Activated CD4-positive, alpha-beta T cell treated with anti-CD3 and anti-CD28 coated beads, Interleukin-2, amount 10 ng/mL, durations not matched to agents 7 days and 5 days (primary cell): ENCODE data around the gene BMP8B. TPM values are rescaled to one million over a fixed set of nuclear protein-coding genes. Genes with fewer than 3 reads are reported as not detected.
"Not testable (repeated sequence)": the region's sequence is repeated elsewhere in the genome, so short reads cannot be mapped to it uniquely, and the experiment has no call there.

ENCODE experiments used
- CTCF ChIA-PET: fragments of 350-600 bp; sonication (Branson Sonifier 250); formaldehyde crosslinking; loops from one replicate; lab custom pipeline; 2021; ENCODE audit warnings: antibody characterized with exemption; lab: Charles Lee
- POLR2A ChIA-PET: fragments of 350-600 bp; sonication (Branson Sonifier 250); formaldehyde crosslinking; loops from one replicate; lab custom pipeline; 2021; ENCODE audit warnings: antibody characterized with exemption; lab: Charles Lee
- DNase-seq: peaks from one replicate; pipeline ENCODE4 v3.0.0-alpha.2; 2020
- H3K27ac Mint-ChIP-seq: one replicate; pipeline ENCODE4 v1.8.0; 2021; ENCODE audit warnings: mild to moderate bottlenecking, moderate library complexity, mixed read lengths
- H3K27me3 Mint-ChIP-seq: one replicate; pipeline ENCODE4 v1.8.0; 2021; ENCODE audit warnings: mixed read lengths
- H3K36me3 Mint-ChIP-seq: one replicate; pipeline ENCODE4 v1.8.0; 2021; ENCODE audit warnings: low read depth, mixed read lengths
- H3K4me1 Mint-ChIP-seq: one replicate; pipeline ENCODE4 v1.8.0; 2021; ENCODE audit warnings: mixed read lengths
- H3K4me3 Mint-ChIP-seq: one replicate; pipeline ENCODE4 v1.8.0; 2021; ENCODE audit warnings: mild to moderate bottlenecking, moderate library complexity, mixed read lengths
- H3K9me3 Mint-ChIP-seq: one replicate; pipeline ENCODE4 v1.8.0; 2021; ENCODE audit warnings: mixed read lengths
- total RNA-seq, 2 experiments: library from RNA; stranded (reverse); gene quantifications; one replicate each; pipeline ENCODE4 v1.2.3, GENCODE V29; 2021

The BMP8B gene
- total RNA-seq, 2 experiments from 2014 or later, result 0.12 to 0.17 TPM

- CTCF ChIA-PET, H3K27me3 Mint-ChIP-seq, H3K36me3 Mint-ChIP-seq: not testable (repeated sequence)
Observed at GRCh38 chr1:39773369-39773979, 15.2 kb downstream of the BMP8B start.

GRCh38 chr1:39771022-39771532 is 17.6 kb downstream of the BMP8B start, which contains the start of gene OXCT2:
OXCT2 (minus strand) TSS chr1:39771348; CDS start chr1:39771255, 93 bp downstream.
- H3K9me3 Mint-ChIP-seq, POLR2A ChIA-PET, CTCF ChIA-PET, H3K27ac Mint-ChIP-seq, H3K4me1 Mint-ChIP-seq, H3K36me3 Mint-ChIP-seq, DNase-seq, H3K27me3 Mint-ChIP-seq: not testable (repeated sequence)
- peak within 1 kb of the TSS; percentile 41 for H3K4me3 Mint-ChIP-seq

More at GRCh38 chr1:39773369-39773979, 15.2 kb downstream of the BMP8B start:
- POLR2A ChIA-PET, DNase-seq, H3K4me3 Mint-ChIP-seq, H3K27ac Mint-ChIP-seq, H3K4me1 Mint-ChIP-seq, H3K9me3 Mint-ChIP-seq: not testable (repeated sequence)

GRCh38 chr1:39770100-39771021 is 18.3 kb downstream of the BMP8B start:
- H3K9me3 Mint-ChIP-seq, CTCF ChIA-PET, H3K36me3 Mint-ChIP-seq, DNase-seq, POLR2A ChIA-PET, H3K27ac Mint-ChIP-seq, H3K27me3 Mint-ChIP-seq, H3K4me1 Mint-ChIP-seq: not testable (repeated sequence)
- peak overlapping the region; percentile 41 for H3K4me3 Mint-ChIP-seq

- H3K9me3 Mint-ChIP-seq, DNase-seq, H3K27ac Mint-ChIP-seq, CTCF ChIA-PET, H3K27me3 Mint-ChIP-seq, POLR2A ChIA-PET, H3K4me1 Mint-ChIP-seq, H3K4me3 Mint-ChIP-seq, H3K36me3 Mint-ChIP-seq: not testable (repeated sequence)
Observed at GRCh38 chr1:39769502-39769901, 19.2 kb downstream of the BMP8B start.

- H3K27me3 Mint-ChIP-seq, H3K36me3 Mint-ChIP-seq, CTCF ChIA-PET, H3K9me3 Mint-ChIP-seq, H3K4me3 Mint-ChIP-seq, POLR2A ChIA-PET, H3K4me1 Mint-ChIP-seq, DNase-seq, H3K27ac Mint-ChIP-seq: not testable (repeated sequence)
Observed at GRCh38 chr1:39766466-39766865, 22.2 kb downstream of the BMP8B start.

GRCh38 chr1:39764512-39764911 is 24.2 kb downstream of the BMP8B start:
- H3K4me1 Mint-ChIP-seq, H3K9me3 Mint-ChIP-seq, H3K27ac Mint-ChIP-seq, H3K27me3 Mint-ChIP-seq, H3K36me3 Mint-ChIP-seq, DNase-seq, POLR2A ChIA-PET, CTCF ChIA-PET, H3K4me3 Mint-ChIP-seq: not testable (repeated sequence)

- H3K9me3 Mint-ChIP-seq, CTCF ChIA-PET, H3K4me1 Mint-ChIP-seq, DNase-seq, H3K27me3 Mint-ChIP-seq, H3K27ac Mint-ChIP-seq, H3K4me3 Mint-ChIP-seq, H3K36me3 Mint-ChIP-seq: not testable (repeated sequence)
- POLR2A ChIA-PET, result interaction anchor here (0.7 kb wide), 1 partner anchor 38 kb away, joined by 5 read pairs; no protein-coding TSS in a partner anchor
Observed at GRCh38 chr1:39763619-39764374, 24.9 kb downstream of the BMP8B start.

- Mint-ChIP-seq H3K27ac (no peak overlapping the region), H3K9me3 (no peaks in the 10 kb centered on the region), H3K27me3 (no peaks in the 10 kb centered on the region), H3K4me1 (no peaks in the 10 kb centered on the region), H3K36me3 (peaks cover 8% of the 10 kb centered on the region), H3K4me3 (no peak overlapping the region)
- no peak for DNase-seq
- ChIA-PET POLR2A (interaction anchor here (0.7 kb wide), 1 partner anchor 37 kb away, joined by 5 read pairs; no protein-coding TSS in a partner anchor), CTCF (no interaction called here)
Observed at GRCh38 chr1:39762550-39763540, 25.8 kb downstream of the BMP8B start.

GRCh38 chr1:39761557-39762260 is 27.0 kb downstream of the BMP8B start:
- Mint-ChIP-seq H3K4me1 (no peaks in the 10 kb centered on the region), H3K9me3 (no peaks in the 10 kb centered on the region), H3K27me3 (no peaks in the 10 kb centered on the region), H3K36me3 (peaks cover 17% of the 10 kb centered on the region), H3K27ac (no peak overlapping the region), H3K4me3 (no peak overlapping the region)
- ChIA-PET CTCF (no interaction called here), POLR2A (no interaction called here)
- DNase-seq, result no peak

- POLR2A ChIA-PET, result no interaction called here
- H3K36me3 Mint-ChIP-seq, result peaks cover 20% of the 10 kb centered on the region
- no peaks in the 10 kb centered on the region for H3K27me3 Mint-ChIP-seq
- DNase-seq, result no peak
- CTCF ChIA-PET, result no interaction called here
- no peaks in the 10 kb centered on the region for H3K9me3 Mint-ChIP-seq
- H3K4me3 Mint-ChIP-seq, result no peak overlapping the region
- no peaks in the 10 kb centered on the region for H3K4me1 Mint-ChIP-seq
- no peak overlapping the region for H3K27ac Mint-ChIP-seq
Observed at GRCh38 chr1:39761016-39761415, 27.6 kb downstream of the BMP8B start.

GRCh38 chr1:39760074-39761008 is 28.3 kb downstream of the BMP8B start:
- ChIA-PET CTCF (no interaction called here), POLR2A (no interaction called here)
- Mint-ChIP-seq H3K9me3 (no peaks in the 10 kb centered on the region), H3K4me1 (no peaks in the 10 kb centered on the region), H3K36me3 (peaks cover 20% of the 10 kb centered on the region), H3K27me3 (no peaks in the 10 kb centered on the region), H3K4me3 (no peak overlapping the region), H3K27ac (no peak overlapping the region)
- no peak for DNase-seq
